Sigmoid colon (tissue), 3 donors: ENCODE data around the gene WSB1.

Experiments
- CTCF ChIP-seq, 4 experiments: fragments of 450-650 bp in 3 of 4; fragments of 200-600 bp in 1 of 4; IDR thresholded peaks; one replicate each; pipeline ENCODE4 v1.5.1; 2016 to 2019; ENCODE audit warnings: antibody characterized with exemption in 4 of 4, mild to moderate bottlenecking in 3 of 4, moderate library complexity in 2 of 4
- POLR2A ChIP-seq, 2 donors: fragments of 450-650 bp; IDR thresholded peaks; one replicate each; pipeline ENCODE4 v1.6.1; 2016; ENCODE audit warnings: antibody characterized with exemption in 2 of 2, mild to moderate bottlenecking in 2 of 2, moderate library complexity in 2 of 2

- TF ChIP-seq CTCF (IDR thresholded peaks at IDR 0.05) (no peak), POLR2A (IDR thresholded peaks at IDR 0.05) (no peak)
Observed at GRCh38 chr17:27285516-27285915, 8.4 kb upstream of the WSB1 start.
